ENCODE measurements around the gene AURKB. TPM values are rescaled to one million over a fixed set of nuclear protein-coding genes. Genes with fewer than 3 reads are reported as not detected.
"Not testable (repeated sequence)": the region's sequence is repeated elsewhere in the genome, so short reads cannot be mapped to it uniquely, and the experiment has no call there.

Gene AURKB
- total RNA-seq, 1 experiment from 2014 or later, result 141 TPM

- intact Hi-C loops (cut with micrococcal nuclease), result loop anchor here (1.0 to 5.0 kb wide), 2 partner anchors 34 to 46 kb away; partner anchors contain the start of gene RANGRF
Observed at GRCh38 chr17:8253801-8254200, 43.4 kb upstream of the AURKB start.

GRCh38 chr17:8251411-8251810, 41.0 kb upstream of the AURKB start:
- POLR2A ChIA-PET, result interaction anchor here (0.8 kb wide), 1 partner anchor 78 kb away, joined by 3 read pairs; no protein-coding TSS in a partner anchor
- CTCF ChIA-PET; H3K9me3 ChIP-seq (ENCODE audit: control insufficient read depth in 1 of 2, insufficient read depth in 1 of 2, low read depth in 1 of 2, low read length in 2 of 2); H3K27me3 ChIP-seq (ENCODE audit: insufficient read depth, low read length); H3K9me2 ChIP-seq (ENCODE audit: insufficient read depth); H2AFZ ChIP-seq (ENCODE audit: low read depth, low read length, poor library complexity, severe bottlenecking); H3K4me3 ChIP-seq (replicated peaks in 1 of 2; ENCODE audit: low read depth in 1 of 2, low read length in 2 of 2); DNase-seq (ENCODE audit: low read depth, low spot score); BruUV-seq (replicated peaks); H4K20me1 ChIP-seq (ENCODE audit: insufficient read depth); H3K9ac ChIP-seq (ENCODE audit: low read length); ATAC-seq; H3K4me2 ChIP-seq (ENCODE audit: low read length); H3K27ac ChIP-seq (ENCODE audit: low read depth, low read length): not testable (repeated sequence)
- Histone ChIP-seq H3K79me2 (ENCODE audit: insufficient read depth, low read length) (peaks cover 70% of the 10 kb centered on the region), H3K4me1 (ENCODE audit: control insufficient read depth in 1 of 2, insufficient read depth in 2 of 2, low read length in 2 of 2) (peaks cover 8 to 18% of the 10 kb centered on the region in 2 experiments; a peak in 3 of 4 replicates), H3K36me3 (ENCODE audit: control insufficient read depth in 1 of 2, insufficient read depth in 2 of 2, low read length in 2 of 2) (peaks cover 10 to 24% of the 10 kb centered on the region in 2 experiments; a peak in 3 of 4 replicates)
- RAD21 ChIA-PET (ENCODE audit: low non-redundant PET in 1 of 2, low total read pairs in 2 of 2, uncharacterized antibody in 2 of 2, unreplicated experiment in 2 of 2), result interaction anchor here in 1 of 2 experiments (0.7 kb wide), 1 partner anchor 126 kb away, joined by 3 read pairs; no protein-coding TSS in a partner anchor
- intact Hi-C loops (cut with micrococcal nuclease), result loop anchor here (5.0 kb wide), 1 partner anchor 36 kb away; the partner anchor contains the start of gene RANGRF

More at GRCh38 chr17:8253801-8254200, 43.4 kb upstream of the AURKB start:
- RAD21 ChIA-PET (ENCODE audit: low non-redundant PET in 1 of 2, low total read pairs in 2 of 2, uncharacterized antibody in 2 of 2, unreplicated experiment in 2 of 2), result no interaction called here
- no peak overlapping the region for H3K4me2 ChIP-seq (ENCODE audit: low read length)
- TF ChIP-seq REST (IDR thresholded peaks at IDR 0.05; ENCODE audit: low read depth) (no peak), RAD21 (IDR thresholded peaks at IDR 0.05; ENCODE audit: low read depth) (peak; percentile 44), CTCF (IDR thresholded peaks at IDR 0.05 in 2 of 3, conservative IDR thresholded peaks at IDR 0.05 in 1 of 3; ENCODE audit: borderline replicate concordance in 1 of 3, insufficient read depth in 1 of 3, low read depth in 2 of 3, low read length in 2 of 3) (peak in 2 of 3 experiments; percentile 27 to 40; a peak in 3 of 6 replicates)
- DNase-seq (ENCODE audit: low read depth, low spot score) (peak; percentile 13), ATAC-seq (peak; percentile 24; the same call in 1 of the 2 replicates)
- H3K79me2 ChIP-seq (ENCODE audit: insufficient read depth, low read length), result peaks cover 64% of the 10 kb centered on the region
- H3K36me3 ChIP-seq (ENCODE audit: control insufficient read depth in 1 of 2, insufficient read depth in 2 of 2, low read length in 2 of 2), result peaks cover 18 to 36% of the 10 kb centered on the region in 2 experiments; a peak in 3 of 4 replicates
- peaks cover 8 to 11% of the 10 kb centered on the region in 2 experiments; a peak in 3 of 4 replicates for H3K4me1 ChIP-seq (ENCODE audit: control insufficient read depth in 1 of 2, insufficient read depth in 2 of 2, low read length in 2 of 2)
- H2AFZ ChIP-seq (ENCODE audit: low read depth, low read length, poor library complexity, severe bottlenecking), result no peak overlapping the region
- H3K4me3 ChIP-seq (replicated peaks in 1 of 2; ENCODE audit: low read depth in 1 of 2, low read length in 2 of 2), result no peak overlapping the region
- CTCF ChIA-PET, result no interaction called here
- H3K9me2 ChIP-seq (ENCODE audit: insufficient read depth), result no peaks in the 10 kb centered on the region
- no TSS peak for BruUV-seq (replicated peaks)
- H3K27ac ChIP-seq (ENCODE audit: low read depth, low read length), result no peak overlapping the region
- POLR2A ChIA-PET, result no interaction called here
- no peak overlapping the region for H3K9ac ChIP-seq (ENCODE audit: low read length)
- H3K27me3 ChIP-seq (ENCODE audit: insufficient read depth, low read length), result no peaks in the 10 kb centered on the region
- no peaks in the 10 kb centered on the region for H4K20me1 ChIP-seq (ENCODE audit: insufficient read depth)
- H3K9me3 ChIP-seq (ENCODE audit: control insufficient read depth in 1 of 2, insufficient read depth in 1 of 2, low read depth in 1 of 2, low read length in 2 of 2), result no peaks in the 10 kb centered on the region
